Measurements from ENCODE around the gene HSD17B11. TPM values are rescaled to one million over a fixed set of nuclear protein-coding genes. Genes with fewer than 3 reads are reported as not detected.

HSD17B11 gene
- total RNA-seq, 1 donor from 2014 or later: 26.2 TPM

DNA sequence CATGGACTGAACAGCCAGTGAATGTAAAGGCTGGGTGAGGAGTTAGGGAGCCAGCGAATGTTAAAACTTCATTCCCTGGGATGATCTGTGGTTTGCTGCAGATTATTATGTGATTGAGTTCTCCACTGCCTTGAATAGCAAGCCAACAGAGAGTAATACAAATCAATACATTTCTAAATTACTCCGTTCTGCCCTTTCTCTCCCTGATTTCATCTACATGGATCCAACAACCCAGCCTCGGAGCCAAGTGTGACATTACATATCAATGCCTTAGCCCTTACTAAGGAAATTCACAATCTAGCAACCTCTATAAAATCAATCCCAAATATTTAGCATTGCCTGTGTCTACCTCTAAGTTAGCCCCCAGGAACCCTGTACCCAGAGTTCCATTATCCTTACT is 79.3 kb downstream of the HSD17B11 start:
- Mint-ChIP-seq H3K4me1 (no peaks in the 10 kb centered on the region), H3K27ac (no peak overlapping the region), H3K27me3 (no peaks in the 10 kb centered on the region), H3K36me3 (ENCODE audit: low read depth) (no peaks in the 10 kb centered on the region), H3K9me3 (no peaks in the 10 kb centered on the region), H3K4me3 (no peak overlapping the region)
- DNase-seq (no peak), ATAC-seq (ENCODE audit: low read depth) (no peak)
- TF ChIP-seq, protein P1, sequence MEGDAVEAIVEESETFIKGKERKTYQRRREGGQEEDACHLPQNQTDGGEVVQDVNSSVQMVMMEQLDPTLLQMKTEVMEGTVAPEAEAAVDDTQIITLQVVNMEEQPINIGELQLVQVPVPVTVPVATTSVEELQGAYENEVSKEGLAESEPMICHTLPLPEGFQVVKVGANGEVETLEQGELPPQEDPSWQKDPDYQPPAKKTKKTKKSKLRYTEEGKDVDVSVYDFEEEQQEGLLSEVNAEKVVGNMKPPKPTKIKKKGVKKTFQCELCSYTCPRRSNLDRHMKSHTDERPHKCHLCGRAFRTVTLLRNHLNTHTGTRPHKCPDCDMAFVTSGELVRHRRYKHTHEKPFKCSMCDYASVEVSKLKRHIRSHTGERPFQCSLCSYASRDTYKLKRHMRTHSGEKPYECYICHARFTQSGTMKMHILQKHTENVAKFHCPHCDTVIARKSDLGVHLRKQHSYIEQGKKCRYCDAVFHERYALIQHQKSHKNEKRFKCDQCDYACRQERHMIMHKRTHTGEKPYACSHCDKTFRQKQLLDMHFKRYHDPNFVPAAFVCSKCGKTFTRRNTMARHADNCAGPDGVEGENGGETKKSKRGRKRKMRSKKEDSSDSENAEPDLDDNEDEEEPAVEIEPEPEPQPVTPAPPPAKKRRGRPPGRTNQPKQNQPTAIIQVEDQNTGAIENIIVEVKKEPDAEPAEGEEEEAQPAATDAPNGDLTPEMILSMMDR (IDR thresholded peaks at IDR 0.05): no peak
- ChIA-PET CTCF (no interaction called here), POLR2A (no interaction called here)
- intact Hi-C loops (cut with micrococcal nuclease): no loop called here

DNA sequence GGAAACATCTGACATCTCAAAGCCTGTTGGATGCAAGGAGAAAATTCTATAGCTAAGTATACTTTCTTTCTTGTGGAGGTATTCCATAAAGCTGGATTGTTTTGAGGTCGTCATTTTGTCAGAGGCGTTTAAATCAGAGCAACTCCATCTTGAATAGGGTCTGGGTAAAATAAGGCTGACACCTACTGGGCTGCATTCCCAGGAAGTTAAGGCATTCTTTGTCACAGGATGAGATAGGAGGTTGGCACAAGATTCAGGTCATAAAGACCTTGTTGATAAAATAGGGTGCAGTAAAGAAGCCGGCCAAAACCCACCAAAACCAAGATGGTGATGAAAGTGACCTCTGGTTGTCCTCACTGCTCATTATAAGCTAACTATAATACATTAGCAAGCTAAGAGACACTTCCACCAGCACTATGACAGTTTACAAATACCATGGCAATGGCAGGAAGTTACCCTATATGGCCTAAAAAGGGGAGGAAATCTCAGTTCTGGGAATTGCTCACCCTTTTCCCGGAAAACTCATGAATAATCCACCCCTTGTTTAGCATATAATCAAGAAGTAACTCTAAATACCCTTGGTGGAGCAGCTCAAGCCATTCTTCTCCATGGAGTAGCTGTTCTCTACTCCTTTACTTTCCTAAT is 80.2 kb downstream of the HSD17B11 start:
- ATAC-seq (ENCODE audit: low read depth) (no peak), DNase-seq (no peak)
- H3K4me1 Mint-ChIP-seq: no peaks in the 10 kb centered on the region
- TF ChIP-seq, protein P1 (IDR thresholded peaks at IDR 0.05): no peak
- no peaks in the 10 kb centered on the region for H3K27me3 Mint-ChIP-seq
- no peak overlapping the region for H3K27ac Mint-ChIP-seq
- POLR2A ChIA-PET: no interaction called here
- no peak overlapping the region for H3K4me3 Mint-ChIP-seq
- CTCF ChIA-PET: no interaction called here
- intact Hi-C loops (cut with micrococcal nuclease): no loop called here
- H3K9me3 Mint-ChIP-seq: no peaks in the 10 kb centered on the region
- H3K36me3 Mint-ChIP-seq (ENCODE audit: low read depth): no peaks in the 10 kb centered on the region

DNA sequence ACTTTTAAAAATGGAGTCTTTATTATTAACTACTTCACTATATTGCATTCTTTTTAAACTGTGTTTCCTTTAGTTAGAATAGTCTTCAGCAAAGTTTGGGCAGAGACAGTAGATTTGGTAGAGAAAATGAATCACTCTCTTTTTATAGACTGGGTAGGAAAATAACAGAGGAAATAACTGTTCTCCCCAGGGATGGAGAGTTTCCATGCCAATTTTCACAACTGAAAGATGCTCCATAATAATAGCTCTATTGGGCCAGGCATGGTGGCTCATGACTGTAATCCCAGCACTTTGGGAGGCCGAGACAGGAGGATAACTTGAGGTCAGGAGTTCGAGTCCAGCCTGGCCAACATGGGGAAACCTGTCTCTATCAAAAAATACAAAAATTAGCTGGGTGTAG is 81.4 kb downstream of the HSD17B11 start:
- Mint-ChIP-seq H3K4me1 (no peaks in the 10 kb centered on the region), H3K36me3 (ENCODE audit: low read depth) (no peaks in the 10 kb centered on the region), H3K9me3 (no peaks in the 10 kb centered on the region), H3K27ac (no peak overlapping the region), H3K27me3 (no peaks in the 10 kb centered on the region), H3K4me3 (no peak overlapping the region)
- ATAC-seq (ENCODE audit: low read depth) (no peak), DNase-seq (no peak)
- POLR2A ChIA-PET: no interaction called here
- CTCF ChIA-PET: no interaction called here
- TF ChIP-seq, protein P1 (IDR thresholded peaks at IDR 0.05): no peak
- intact Hi-C loops (cut with micrococcal nuclease): no loop called here

DNA sequence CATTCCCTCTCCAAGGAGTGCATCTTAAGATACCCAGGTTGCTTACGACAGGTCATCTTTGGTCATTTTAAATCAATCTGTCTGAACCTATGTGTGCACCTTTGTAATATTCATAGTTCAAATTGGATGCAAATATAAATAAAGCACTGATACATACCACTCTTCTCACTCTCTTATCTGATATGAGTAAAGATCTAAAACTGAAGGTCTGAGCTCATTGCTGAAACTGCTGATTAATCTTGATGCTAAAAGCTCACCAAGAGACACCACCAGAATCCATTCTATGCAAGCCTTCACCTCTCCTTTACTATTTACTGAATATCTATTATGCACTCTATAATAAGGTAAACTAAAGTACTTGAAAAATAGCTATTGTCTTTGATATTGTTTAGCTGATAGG is 84.9 kb downstream of the HSD17B11 start:
- Mint-ChIP-seq H3K36me3 (ENCODE audit: low read depth) (no peaks in the 10 kb centered on the region), H3K27ac (no peak overlapping the region), H3K9me3 (no peaks in the 10 kb centered on the region), H3K27me3 (no peaks in the 10 kb centered on the region), H3K4me3 (no peak overlapping the region), H3K4me1 (no peaks in the 10 kb centered on the region)
- no peak for ATAC-seq (ENCODE audit: low read depth)
- intact Hi-C loops (cut with micrococcal nuclease): no loop called here
- POLR2A ChIA-PET: no interaction called here
- TF ChIP-seq, protein P1 (IDR thresholded peaks at IDR 0.05): no peak
- DNase-seq: no peak
- CTCF ChIA-PET: no interaction called here

DNA sequence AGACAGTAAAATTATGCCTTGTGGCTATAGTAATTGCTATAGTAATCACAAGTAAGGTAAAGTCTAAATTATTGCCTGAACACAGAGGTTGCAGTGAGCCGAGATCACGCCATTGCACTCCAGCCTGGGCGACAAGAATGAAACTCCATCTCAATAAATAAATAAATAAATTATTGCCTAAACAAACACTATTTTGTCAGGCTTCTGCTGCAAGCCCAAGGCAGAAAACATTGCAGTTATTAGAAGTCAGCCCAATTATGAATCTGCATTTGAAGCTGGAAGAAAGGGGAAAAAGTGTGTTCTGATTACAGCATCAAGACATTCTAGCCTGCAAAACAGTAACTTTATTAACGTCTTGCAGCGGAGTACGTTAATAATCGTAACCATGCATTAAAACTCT is 85.4 kb downstream of the HSD17B11 start:
- Mint-ChIP-seq H3K36me3 (ENCODE audit: low read depth) (no peaks in the 10 kb centered on the region), H3K9me3 (no peaks in the 10 kb centered on the region), H3K27me3 (no peaks in the 10 kb centered on the region), H3K27ac (no peak overlapping the region), H3K4me3 (no peak overlapping the region), H3K4me1 (no peaks in the 10 kb centered on the region)
- no peak for ATAC-seq (ENCODE audit: low read depth)
- TF ChIP-seq, protein P1 (IDR thresholded peaks at IDR 0.05): no peak
- POLR2A ChIA-PET: no interaction called here
- CTCF ChIA-PET: no interaction called here
- intact Hi-C loops (cut with micrococcal nuclease): no loop called here
- DNase-seq: no peak
